GM21515 (cell line): ENCODE measurements around the gene TTF1.
"Not testable (repeated sequence)": the region's sequence is repeated elsewhere in the genome, so short reads cannot be mapped to it uniquely, and the experiment has no call there.

ENCODE experiments used
- ATAC-seq: cut with Tn5 transposase; IDR thresholded peaks from one replicate; pipeline ENCODE4 v1.9.1; 2021; ENCODE audit not compliant: unreplicated experiment

Gene TTF1

GRCh38 chr9:132412089-132412488 lies 5.4 kb upstream of the TTF1 start:
- no peak for ATAC-seq

- ATAC-seq = no peak
Observed at GRCh38 chr9:132411091-132411508, 4.5 kb upstream of the TTF1 start.

- ATAC-seq = no peak
Observed at GRCh38 chr9:132410642-132411041, 4.0 kb upstream of the TTF1 start.

DNA sequence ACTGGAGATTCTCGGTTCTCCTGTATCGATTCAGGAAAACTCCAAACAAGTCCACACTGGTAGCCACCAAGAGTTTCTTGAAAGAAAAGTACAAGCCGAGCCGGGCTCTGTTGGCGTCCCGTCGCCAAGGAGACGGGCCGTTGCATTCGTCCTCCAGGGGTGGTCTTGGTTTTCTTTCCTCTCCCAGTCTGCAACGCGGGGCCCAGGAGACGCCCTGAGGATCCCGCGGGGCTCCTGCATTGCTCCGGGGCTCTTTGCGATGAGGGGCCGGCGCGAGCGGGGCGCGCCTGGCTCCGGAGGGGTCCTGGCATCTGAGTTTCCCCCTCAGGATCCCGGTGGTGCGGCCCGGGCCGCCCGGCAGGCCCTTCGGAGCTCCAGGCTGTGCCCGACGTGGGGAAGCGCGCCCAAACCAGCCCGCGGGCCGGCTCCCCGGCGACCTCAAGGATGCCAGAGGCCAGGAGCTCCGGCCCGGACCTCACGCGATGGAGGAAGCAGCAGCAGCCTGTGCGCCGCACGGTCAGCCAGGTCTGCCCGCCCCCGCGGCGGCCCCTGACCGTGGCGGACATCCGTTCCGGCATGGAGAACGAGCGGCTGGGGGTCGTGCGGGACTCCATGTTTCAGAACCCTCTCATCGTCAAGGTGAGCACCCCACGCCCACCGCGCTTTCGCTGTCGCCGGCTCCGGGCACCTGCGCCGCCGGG lies 3.3 kb upstream of the TTF1 start, which contains the start of gene CFAP77:
Gene CFAP77 (plus strand): TSS at position 384 of the 701 bp plus-strand sequence. CDS start 61 bp downstream, at position 445.
- ATAC-seq = no peak

- no peak for ATAC-seq
Observed at GRCh38 chr9:132408521-132408920, 1.9 kb upstream of the TTF1 start.

DNA sequence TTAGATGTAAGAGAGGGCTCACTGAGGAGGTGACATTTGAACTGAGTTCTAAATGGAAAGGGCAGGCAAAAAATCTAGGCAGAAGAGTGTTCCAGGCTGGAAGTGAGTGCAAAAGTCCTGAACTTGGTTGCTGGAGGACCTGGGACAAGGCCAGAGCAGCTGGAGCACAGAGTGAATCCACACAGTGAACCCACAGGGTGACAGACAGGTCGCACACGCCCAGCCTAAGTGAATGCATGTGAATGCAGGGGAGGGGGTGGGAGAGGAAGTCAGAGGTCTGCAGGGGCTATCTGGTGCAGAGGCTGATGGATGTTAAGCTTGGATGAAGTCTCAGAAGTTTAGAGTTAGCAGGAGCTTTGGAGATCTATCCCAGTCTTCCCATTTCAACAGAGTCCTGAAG lies 556 bp upstream of the TTF1 start:
- no peak for ATAC-seq

GRCh38 chr9:132404228-132404881 lies 2.3 kb downstream of the TTF1 start:
- no peak for ATAC-seq

DNA sequence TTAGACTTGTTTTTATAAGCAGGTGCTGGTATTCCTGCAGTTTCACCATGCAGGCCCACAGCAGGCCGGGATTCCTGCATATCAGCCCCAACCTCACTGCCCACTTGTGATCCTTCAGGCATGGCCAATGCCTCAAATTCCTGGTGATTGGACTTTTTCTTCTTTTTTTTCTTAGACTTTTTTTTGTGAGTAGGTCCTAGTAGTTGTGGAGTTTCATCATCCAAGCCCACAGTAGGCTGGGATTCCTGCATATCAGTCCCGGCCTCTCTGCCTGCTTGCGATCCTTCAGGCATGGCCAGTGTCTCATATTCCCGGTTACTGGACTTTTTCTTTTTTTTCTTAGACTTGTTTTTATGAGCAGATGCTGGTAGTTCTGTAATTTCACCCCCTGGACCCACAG lies 4.8 kb downstream of the TTF1 start:
- ATAC-seq = no peak

GRCh38 chr9:132395560-132395959 lies 11.1 kb downstream of the TTF1 start:
- no peak for ATAC-seq

DNA sequence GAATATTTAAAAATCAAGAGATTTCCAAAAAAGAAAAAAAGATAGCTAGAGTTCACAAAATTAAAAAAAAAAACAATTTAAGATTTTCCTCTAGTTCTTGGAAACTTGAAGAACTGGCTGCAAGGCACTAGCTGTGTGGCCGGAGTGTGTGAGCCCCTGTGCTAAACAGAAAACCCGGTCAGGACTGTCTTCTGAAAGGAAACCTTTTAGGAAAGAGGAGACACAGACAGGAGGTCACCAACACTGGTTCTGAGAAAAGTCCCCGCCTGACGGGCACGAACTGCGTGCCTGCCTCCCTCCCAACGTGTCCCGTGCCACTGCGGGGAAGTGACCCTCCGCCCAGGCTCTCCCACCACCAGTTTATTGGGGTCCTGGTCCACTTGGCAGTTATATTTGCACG lies 15.2 kb downstream of the TTF1 start:
- ATAC-seq = no peak

- no peak for ATAC-seq
Observed at GRCh38 chr9:132390966-132391365, 15.7 kb downstream of the TTF1 start.

- no peak for ATAC-seq
Observed at GRCh38 chr9:132387133-132387532, 19.5 kb downstream of the TTF1 start.

GRCh38 chr9:132384376-132384775 lies 22.3 kb downstream of the TTF1 start:
- peak; percentile 42 for ATAC-seq

- no peak for ATAC-seq
Observed at GRCh38 chr9:132383462-132383883, 23.2 kb downstream of the TTF1 start.

GRCh38 chr9:132381966-132382541 lies 24.6 kb downstream of the TTF1 start:
- ATAC-seq = peak; percentile 54

DNA sequence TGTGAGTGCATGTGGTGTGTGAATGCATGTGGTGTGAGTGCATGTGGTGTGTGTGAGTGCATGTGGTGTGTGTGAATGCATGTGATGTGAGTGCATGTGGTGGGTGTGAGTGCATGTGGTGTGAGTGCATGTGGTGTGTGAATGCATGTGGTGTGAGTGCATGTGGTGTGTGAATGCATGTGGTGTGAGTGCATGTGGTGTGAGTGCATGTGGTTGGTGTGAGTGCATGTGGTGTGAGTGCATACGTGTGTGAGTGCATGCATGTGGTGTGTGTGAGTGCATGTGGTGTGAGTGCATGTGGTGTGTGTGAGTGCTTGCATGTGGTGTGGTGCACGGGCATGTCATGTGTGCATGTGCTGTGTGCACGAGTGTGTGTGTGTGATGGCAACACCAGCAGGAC lies 28.2 kb downstream of the TTF1 start:
- not testable (repeated sequence) for ATAC-seq

GRCh38 chr9:132377769-132378168 lies 28.9 kb downstream of the TTF1 start:
- ATAC-seq = not testable (repeated sequence)

GRCh38 chr9:132372177-132373095 lies 34.2 kb downstream of the TTF1 start:
- no peak for ATAC-seq

DNA sequence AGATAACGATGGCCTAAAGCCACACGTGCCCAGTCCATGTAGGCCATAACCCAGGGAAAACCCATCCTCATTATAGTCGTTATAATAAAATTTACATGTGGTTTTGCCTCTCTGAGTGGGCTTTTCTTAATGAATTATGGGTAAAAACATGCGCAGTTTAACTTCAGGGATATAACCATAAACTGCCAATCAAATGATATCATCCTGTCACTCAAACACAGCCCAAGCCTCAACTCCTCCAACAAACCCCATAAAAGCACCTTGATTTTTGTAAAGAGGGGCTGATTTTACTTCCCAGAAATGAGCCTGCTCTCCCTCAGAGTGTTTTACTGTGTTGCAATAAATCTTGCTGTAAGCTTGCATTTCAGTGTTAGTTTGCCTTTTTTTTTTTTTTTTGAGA lies 36.0 kb downstream of the TTF1 start:
- no peak for ATAC-seq

- no peak for ATAC-seq
Observed at GRCh38 chr9:132369421-132369820, 37.2 kb downstream of the TTF1 start.
